Measurements from ENCODE around the gene XPO6. TPM values are rescaled to one million over a fixed set of nuclear protein-coding genes. Genes with fewer than 3 reads are reported as not detected.

The XPO6 gene
- total and polyA plus RNA-seq, 3 donors from 2014 or later, result 216 to 283 (median 238) TPM

- Histone ChIP-seq H3K36me3 (ENCODE audit: low read depth, missing control alignments) (no peaks in the 10 kb centered on the region), H3K4me1 (no peaks in the 10 kb centered on the region), H3K9me3 (no peaks in the 10 kb centered on the region), H3K27ac (no peak overlapping the region), H3K4me3 (no peak overlapping the region), H3K27me3 (no peaks in the 10 kb centered on the region)
- intact Hi-C loops (cut with DNase I; ENCODE audit: low total_unique reads), result no loop called here
- DNase-seq, result no peak
- WGBS, 2 donors, result 91 to 92% methylated on average over 13 to 19 of the region's 21 CpGs
- TF ChIP-seq CTCF (IDR thresholded peaks at IDR 0.05) (no peak), POLR2A (IDR thresholded peaks at IDR 0.05) (no peak)
Observed at GRCh38 chr16:28098171-28098958, 113.4 kb downstream of the XPO6 start.

GRCh38 chr16:28096983-28097899, 114.5 kb downstream of the XPO6 start:
- intact Hi-C loops (cut with DNase I; ENCODE audit: low total_unique reads), result no loop called here
- Histone ChIP-seq H3K4me3 (no peak overlapping the region), H3K4me1 (no peaks in the 10 kb centered on the region), H3K27me3 (no peaks in the 10 kb centered on the region), H3K36me3 (ENCODE audit: low read depth, missing control alignments) (no peaks in the 10 kb centered on the region), H3K27ac (no peak overlapping the region), H3K9me3 (no peaks in the 10 kb centered on the region)
- WGBS, 2 donors, result 84 to 89% methylated on average over 16 to 17 of the region's 17 CpGs
- TF ChIP-seq POLR2A (IDR thresholded peaks at IDR 0.05), result no peak
- no peak for TF ChIP-seq CTCF (IDR thresholded peaks at IDR 0.05)
- DNase-seq, result no peak

GRCh38 chr16:28093385-28093725, 118.4 kb downstream of the XPO6 start:
- Histone ChIP-seq H3K27ac (no peak overlapping the region), H3K4me1 (no peaks in the 10 kb centered on the region)
- 80 to 93% methylated on average over 5 of the region's 5 CpGs for WGBS, 2 donors

GRCh38 chr16:28092721-28093384, 118.9 kb downstream of the XPO6 start:
- no peak for DNase-seq
- H3K36me3 ChIP-seq (ENCODE audit: low read depth, missing control alignments), result no peaks in the 10 kb centered on the region
- no peak overlapping the region for H3K4me3 ChIP-seq
- WGBS, 2 donors, result 73 to 81% methylated on average over 17 of the region's 17 CpGs
- no peaks in the 10 kb centered on the region for H3K4me1 ChIP-seq
- no peak overlapping the region for H3K27ac ChIP-seq
- H3K27me3 ChIP-seq, result no peaks in the 10 kb centered on the region
- H3K9me3 ChIP-seq, result no peaks in the 10 kb centered on the region
- TF ChIP-seq CTCF (IDR thresholded peaks at IDR 0.05) (no peak), POLR2A (IDR thresholded peaks at IDR 0.05) (no peak)
- intact Hi-C loops (cut with DNase I; ENCODE audit: low total_unique reads), result no loop called here

More at GRCh38 chr16:28093385-28093725, 118.4 kb downstream of the XPO6 start:
- Histone ChIP-seq H3K27me3 (no peaks in the 10 kb centered on the region), H3K4me3 (no peak overlapping the region), H3K36me3 (ENCODE audit: low read depth, missing control alignments) (no peaks in the 10 kb centered on the region), H3K9me3 (no peaks in the 10 kb centered on the region)
- DNase-seq, result no peak
- TF ChIP-seq POLR2A (IDR thresholded peaks at IDR 0.05) (no peak), CTCF (IDR thresholded peaks at IDR 0.05) (no peak)
- intact Hi-C loops (cut with DNase I; ENCODE audit: low total_unique reads), result no loop called here

All from testis (tissue), 3 donors.